HepG2 (cell line): ENCODE results near the gene DNPH1. TPM values are rescaled to one million over a fixed set of nuclear protein-coding genes. Genes with fewer than 3 reads are reported as not detected.

Source experiments
- ATAC-seq: fragments of 200-7000 bp; cut with Tn5 transposase; 3 replicates; pipeline ENCODE4 v1.9.1; 2020; ENCODE audit warnings: mild to moderate bottlenecking, moderate library complexity
- BruUV-seq: library from RNA; stranded (reverse); fragments of 400-500 nt; replicated peaks from 2 replicates; lab custom pipeline; 2021; lab: Mats Ljungman, UMichigan
- CTCF ChIA-PET: fragments of 300-600 bp; formaldehyde crosslinking; extraction: SDS; loops from one replicate; lab custom pipeline; 2021; ENCODE audit warnings: low total read pairs, inconsistent platforms, low intra/inter-chr PET ratio; lab: Yijun Ruan, JAX
- POLR2A ChIA-PET: fragments of 350-600 bp; sonication (Branson Sonifier 250); formaldehyde crosslinking; loops from one replicate; lab custom pipeline; 2020; ENCODE audit warnings: antibody characterized with exemption, inconsistent platforms; lab: Yijun Ruan, JAX
- DNase-seq: peaks from one replicate; pipeline ENCODE4 v3.0.0-alpha.2; 2015; ENCODE audit warnings: low spot score
- FAIRE-seq: peaks from 3 replicates; lab custom pipeline; 2011; peaks lifted over from hg19 to GRCh38; lab: Jason Lieb, UNC
- H2AFZ ChIP-seq: one replicate; pipeline ENCODE4 v1.6.1; 2011; ENCODE audit warnings: low read length, inconsistent platforms
- H3K27ac ChIP-seq: fragments of 300-600 bp; 3 replicates; pipeline ENCODE4 v1.8.0; 2011; ENCODE audit warnings: mixed run types, mild to moderate bottlenecking, mixed read lengths, low read length, inconsistent platforms; ENCODE audit not compliant: insufficient read depth; ENCODE audit errors: extremely low read length
- H3K27me3 ChIP-seq, 2 experiments: fragments of 200-600 bp in 1 of 2; 2 replicates in 1 of 2; 3 replicates in 1 of 2; pipeline versions ENCODE4 v1.6.0 to v1.8.0; 2011; ENCODE audit warnings: low read length in 2 of 2, mild to moderate bottlenecking in 2 of 2, moderate library complexity in 2 of 2, inconsistent platforms in 1 of 2; ENCODE audit not compliant: insufficient read depth in 2 of 2, control insufficient read depth in 1 of 2
- H3K36me3 ChIP-seq, 2 experiments: fragments of 200-600 bp in 1 of 2; replicated peaks in 1 of 2; 2 replicates in 1 of 2; 3 replicates in 1 of 2; pipeline versions ENCODE4 v1.5.1 to v1.8.0; 2011; ENCODE audit warnings: low read length in 2 of 2, inconsistent platforms in 1 of 2; ENCODE audit not compliant: insufficient read depth in 2 of 2, control insufficient read depth in 1 of 2
- H3K4me1 ChIP-seq: 2 replicates; pipeline ENCODE4 v1.5.1; 2012; ENCODE audit warnings: low read length, inconsistent platforms; ENCODE audit not compliant: insufficient read depth
- H3K4me2 ChIP-seq: 2 replicates; pipeline ENCODE4 v1.6.0; 2011; ENCODE audit warnings: low read depth, low read length, inconsistent platforms
- H3K4me3 ChIP-seq, 3 experiments: fragments of 200-600 bp in 1 of 3; sonication (generic), shearing (Covaris generic) in 1 of 3; replicated peaks in 1 of 3; 2 replicates each; pipeline ENCODE4 v1.5.1; 2011 to 2016; ENCODE audit warnings: low read length in 3 of 3, inconsistent platforms in 2 of 3, low read depth in 2 of 3, mild to moderate bottlenecking in 2 of 3, control low read depth in 1 of 3, mixed read lengths in 1 of 3; ENCODE audit not compliant: insufficient read depth in 1 of 3
- H3K79me2 ChIP-seq: one replicate; pipeline ENCODE4 v1.6.1; 2011; ENCODE audit warnings: low read length, inconsistent platforms; ENCODE audit not compliant: insufficient read depth
- H3K9ac ChIP-seq: 2 replicates; pipeline ENCODE4 v1.6.0; 2011; ENCODE audit warnings: mild to moderate bottlenecking, low read depth, low read length, inconsistent platforms; ENCODE audit not compliant: insufficient read depth
- H3K9me3 ChIP-seq: 2 replicates; pipeline ENCODE4 v1.5.1; 2012; ENCODE audit warnings: mild to moderate bottlenecking, low read length
- H4K20me1 ChIP-seq: 2 replicates; pipeline ENCODE4 v1.6.0; 2011; ENCODE audit warnings: inconsistent platforms, mild to moderate bottlenecking, low read length, moderate library complexity; ENCODE audit not compliant: insufficient read depth
- ELF4 ChIP-seq: sonication (generic); formaldehyde crosslinking; IDR thresholded peaks from 2 replicates; pipeline ENCODE4 v1.5.0; 2020; ENCODE audit warnings: missing genetic modification reagents, mild to moderate bottlenecking, moderate library complexity, borderline replicate concordance
- HOXA3 ChIP-seq: sonication (generic); formaldehyde crosslinking; IDR thresholded peaks from 2 replicates; pipeline ENCODE4 v1.5.0; 2020; ENCODE audit warnings: missing genetic modification reagents
- HOXD1 ChIP-seq: sonication (generic); formaldehyde crosslinking; IDR thresholded peaks from 2 replicates; pipeline ENCODE4 v1.5.0; 2020; ENCODE audit warnings: missing genetic modification reagents
- LCORL ChIP-seq, 2 experiments: fragments of 450-650 bp in 1 of 2; sonication (generic) in 1 of 2; formaldehyde crosslinking in 1 of 2; IDR thresholded peaks; 2 replicates each; pipeline versions ENCODE4 v1.5.0 to v1.6.1; 2017 to 2020; ENCODE audit warnings: antibody characterized with exemption in 1 of 2, missing genetic modification reagents in 1 of 2
- SUZ12 ChIP-seq: fragments of 150-350 bp; IDR thresholded peaks from 2 replicates; pipeline ENCODE4 v1.6.1; 2014; ENCODE audit warnings: low read depth, low read length
- ZFX ChIP-seq: sonication (generic); formaldehyde crosslinking; IDR thresholded peaks from 2 replicates; pipeline ENCODE4 v1.4.0; 2020; ENCODE audit warnings: mild to moderate bottlenecking, low read depth, missing genetic modification reagents, moderate library complexity
- ZNF263 ChIP-seq: sonication (generic); formaldehyde crosslinking; IDR thresholded peaks from 2 replicates; pipeline ENCODE4 v1.4.0; 2020; ENCODE audit warnings: missing genetic modification reagents
- WGBS: methylation state at CpG from one replicate; pipeline ENCODE4 v1.1.6; 2017; ENCODE audit warnings: low lambda C conversion rate; 5-methylcytosine and 5-hydroxymethylcytosine counted together
- in situ Hi-C: cut with HindIII; loops from 2 replicates; pipeline ENCODE4 v1.10.0; 2017; ENCODE audit warnings: low pct_unique_long_range_greater_than_20kb; ENCODE audit not compliant: extremely low pct_ligation_motif_present
- intact Hi-C: fragments of 100-400 bp; cut with micrococcal nuclease; formaldehyde crosslinking; loops from one replicate; pipeline ENCODE4 v1.10.0; 2022; ENCODE audit not compliant: unreplicated experiment
- polyA plus RNA-seq, 8 experiments: library from polyadenylated mRNA; depleted of rRNA in 3 of 8; stranded (reverse) in 7 of 8; unstranded in 1 of 8; fragments of >200 nt; fragmentation: Illumina TruSeq in 4 of 8; extraction: Trizol in 4 of 8; gene quantifications; 2 replicates each; pipeline versions ENCODE4 v1.2.1 to v1.2.3, GENCODE V29; 2011 to 2016; ENCODE audit warnings: low read depth in 4 of 8, missing spikeins in 1 of 8, mixed read lengths in 1 of 8; ENCODE audit not compliant: insufficient read depth in 1 of 8
- total RNA-seq, 5 experiments: library from RNA; depleted of rRNA; stranded (reverse); fragments of >200 nt; fragmentation: Illumina TruSeq; extraction: Trizol; gene quantifications; 2 replicates each; pipeline ENCODE4 v1.2.3, GENCODE V29; 2016; ENCODE audit warnings: low read depth in 1 of 5
- TF ChIP-seq, protein P1 (sequence below): sonication (generic); formaldehyde crosslinking; IDR thresholded peaks from 2 replicates; pipeline ENCODE4 v1.5.0; 2020; ENCODE audit warnings: mild to moderate bottlenecking, missing genetic modification reagents, borderline replicate concordance

Gene DNPH1
- total and polyA plus RNA-seq, 2 of the 13 experiments (the other 11 are each of a cell fraction or from before 2014, with no cell fraction given), result 56.5 to 75.1 TPM

DNA sequence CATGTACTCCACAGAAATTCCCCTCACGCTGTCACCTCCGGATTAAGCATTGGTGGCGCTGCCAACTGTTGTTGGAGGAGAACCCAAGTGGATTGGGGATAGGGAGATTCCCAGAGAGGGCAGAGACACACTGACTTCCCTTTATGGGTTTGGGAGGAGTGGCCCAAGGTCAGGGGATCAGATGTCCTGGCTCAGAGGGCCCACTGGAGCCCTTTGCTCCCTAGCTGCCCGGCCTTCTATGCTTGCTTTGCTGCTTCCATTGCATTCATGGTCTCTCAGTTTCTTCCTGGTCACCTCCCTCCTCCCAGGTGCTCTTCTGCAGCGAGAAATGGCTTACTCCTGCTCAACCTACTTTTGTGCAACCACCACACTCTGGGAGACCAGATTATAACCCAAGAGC lies 32.9 kb downstream of the DNPH1 start (continued):
- peak; percentile 47; the same call in 1 of the 2 replicates for TF ChIP-seq ZFX (CRISPR knock-in tag)
- TF ChIP-seq, protein P1, sequence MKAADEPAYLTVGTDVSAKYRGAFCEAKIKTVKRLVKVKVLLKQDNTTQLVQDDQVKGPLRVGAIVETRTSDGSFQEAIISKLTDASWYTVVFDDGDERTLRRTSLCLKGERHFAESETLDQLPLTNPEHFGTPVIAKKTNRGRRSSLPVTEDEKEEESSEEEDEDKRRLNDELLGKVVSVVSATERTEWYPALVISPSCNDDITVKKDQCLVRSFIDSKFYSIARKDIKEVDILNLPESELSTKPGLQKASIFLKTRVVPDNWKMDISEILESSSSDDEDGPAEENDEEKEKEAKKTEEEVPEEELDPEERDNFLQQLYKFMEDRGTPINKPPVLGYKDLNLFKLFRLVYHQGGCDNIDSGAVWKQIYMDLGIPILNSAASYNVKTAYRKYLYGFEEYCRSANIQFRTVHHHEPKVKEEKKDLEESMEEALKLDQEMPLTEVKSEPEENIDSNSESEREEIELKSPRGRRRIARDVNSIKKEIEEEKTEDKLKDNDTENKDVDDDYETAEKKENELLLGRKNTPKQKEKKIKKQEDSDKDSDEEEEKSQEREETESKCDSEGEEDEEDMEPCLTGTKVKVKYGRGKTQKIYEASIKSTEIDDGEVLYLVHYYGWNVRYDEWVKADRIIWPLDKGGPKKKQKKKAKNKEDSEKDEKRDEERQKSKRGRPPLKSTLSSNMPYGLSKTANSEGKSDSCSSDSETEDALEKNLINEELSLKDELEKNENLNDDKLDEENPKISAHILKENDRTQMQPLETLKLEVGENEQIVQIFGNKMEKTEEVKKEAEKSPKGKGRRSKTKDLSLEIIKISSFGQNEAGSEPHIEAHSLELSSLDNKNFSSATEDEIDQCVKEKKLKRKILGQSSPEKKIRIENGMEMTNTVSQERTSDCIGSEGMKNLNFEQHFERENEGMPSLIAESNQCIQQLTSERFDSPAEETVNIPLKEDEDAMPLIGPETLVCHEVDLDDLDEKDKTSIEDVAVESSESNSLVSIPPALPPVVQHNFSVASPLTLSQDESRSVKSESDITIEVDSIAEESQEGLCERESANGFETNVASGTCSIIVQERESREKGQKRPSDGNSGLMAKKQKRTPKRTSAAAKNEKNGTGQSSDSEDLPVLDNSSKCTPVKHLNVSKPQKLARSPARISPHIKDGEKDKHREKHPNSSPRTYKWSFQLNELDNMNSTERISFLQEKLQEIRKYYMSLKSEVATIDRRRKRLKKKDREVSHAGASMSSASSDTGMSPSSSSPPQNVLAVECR, result 0 out of 2 replicates have a peak, but pooled peaks have one; percentile 14
- TF ChIP-seq HOXD1 (CRISPR knock-in tag), result no peak
- TF ChIP-seq LCORL (IDR thresholded peaks at IDR 0.05), result no peak
- TF ChIP-seq LCORL (CRISPR knock-in tag; IDR thresholded peaks at IDR 0.05), result 0 out of 2 replicates have a peak, but pooled peaks have one; percentile 30
- peak; percentile 17; the same call in 1 of the 2 replicates for TF ChIP-seq HOXA3
- TF ChIP-seq ZNF263 (CRISPR knock-in tag), result peak; percentile 84
- TF ChIP-seq, all 625 proteins: peak for 14

DNA sequence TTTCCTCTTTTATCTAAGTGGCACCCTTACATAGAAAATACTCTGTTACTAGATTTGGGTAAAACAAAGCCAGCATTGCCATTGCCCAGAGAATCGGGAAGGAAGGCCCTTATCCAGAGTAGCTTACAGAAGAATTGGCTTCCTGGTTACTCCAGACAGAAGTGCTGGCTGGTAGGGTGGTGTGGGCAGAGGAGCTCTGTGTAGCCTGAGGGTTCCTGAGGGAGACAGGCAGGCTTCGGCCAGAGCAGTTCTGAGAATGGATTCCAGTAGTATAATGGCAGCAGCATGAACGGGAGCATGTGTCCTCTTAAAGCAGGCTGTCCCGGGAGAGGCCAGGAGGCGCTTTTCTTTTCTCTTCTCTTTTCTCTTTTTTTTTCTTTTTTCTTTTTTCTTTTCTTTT lies 35.4 kb downstream of the DNPH1 start:
- peaks cover 0 to 7% of the 10 kb centered on the region in 2 experiments; a peak in 2 of 5 replicates for H3K36me3 ChIP-seq
- no peak for DNase-seq
- in situ Hi-C loops, result no loop called here

More for the DNA sequence above, 35.4 kb downstream of the DNPH1 start:
- no peak overlapping the region for H3K27ac ChIP-seq
- TF ChIP-seq SUZ12, result no peak
- no peak for TF ChIP-seq ELF4 (CRISPR knock-in tag)
- ATAC-seq (no peak), FAIRE-seq (no peak)
- ChIA-PET POLR2A (no interaction called here), CTCF (no interaction called here)
- H4K20me1 ChIP-seq, result no peaks in the 10 kb centered on the region
- H2AFZ ChIP-seq, result no peak overlapping the region
- H3K4me1 ChIP-seq, result peaks cover 21% of the 10 kb centered on the region
- H3K9me3 ChIP-seq, result no peaks in the 10 kb centered on the region
- intact Hi-C loops, result loop anchor here (5.0 kb wide), 1 partner anchor 688 kb away; no protein-coding TSS in a partner anchor
- no peaks in the 10 kb centered on the region for H3K79me2 ChIP-seq
- no peak overlapping the region for H3K4me2 ChIP-seq
- H3K9ac ChIP-seq, result no peak overlapping the region
- WGBS, result 89% methylated on average over 5 of the region's 5 CpGs
- H3K27me3 ChIP-seq, result no peaks in the 10 kb centered on the region
- no TSS peak for BruUV-seq
- no peak overlapping the region for H3K4me3 ChIP-seq
